NCI-H146 (cell line): ENCODE results near the gene SLIT3.

Source experiments
- DNase-seq: peaks from one replicate; lab custom pipeline; 2025; lab: John Stamatoyannopoulos, UW

The SLIT3 gene

GRCh38 chr5:168865968-168866367, 435.0 kb downstream of the SLIT3 start:
- no peak for DNase-seq

- DNase-seq: no peak
These were observed 437.9 kb downstream of the SLIT3 start for GRCh38 chr5:168863021-168863420.

- no peak for DNase-seq
These were observed 440.4 kb downstream of the SLIT3 start for GRCh38 chr5:168860503-168860902.

- DNase-seq: no peak
These were observed 440.9 kb downstream of the SLIT3 start for GRCh38 chr5:168860081-168860480.

- no peak for DNase-seq
These were observed 441.5 kb downstream of the SLIT3 start for GRCh38 chr5:168859471-168859870.

GRCh38 chr5:168858994-168859393, 441.9 kb downstream of the SLIT3 start:
- no peak for DNase-seq

GRCh38 chr5:168858371-168858770, 442.6 kb downstream of the SLIT3 start:
- DNase-seq: no peak

- no peak for DNase-seq
These were observed 447.0 kb downstream of the SLIT3 start for GRCh38 chr5:168853972-168854371.

- no peak for DNase-seq
These were observed 448.6 kb downstream of the SLIT3 start for GRCh38 chr5:168852329-168852728.

GRCh38 chr5:168851902-168852321, 449.0 kb downstream of the SLIT3 start:
- DNase-seq: no peak

GRCh38 chr5:168850683-168851082, 450.3 kb downstream of the SLIT3 start:
- no peak for DNase-seq

GRCh38 chr5:168848569-168848968, 452.4 kb downstream of the SLIT3 start:
- no peak for DNase-seq

- DNase-seq: no peak
These were observed 453.3 kb downstream of the SLIT3 start for GRCh38 chr5:168847511-168848073.

GRCh38 chr5:168844922-168845296, 456.0 kb downstream of the SLIT3 start:
- DNase-seq: no peak

GRCh38 chr5:168844016-168844921, 456.7 kb downstream of the SLIT3 start:
- no peak for DNase-seq

GRCh38 chr5:168843277-168844015, 457.5 kb downstream of the SLIT3 start:
- no peak for DNase-seq

GRCh38 chr5:168842571-168843205, 458.3 kb downstream of the SLIT3 start:
- no peak for DNase-seq

GRCh38 chr5:168837852-168838251, 463.1 kb downstream of the SLIT3 start:
- DNase-seq: no peak

- DNase-seq: no peak
These were observed 464.2 kb downstream of the SLIT3 start for GRCh38 chr5:168836603-168837231.

GRCh38 chr5:168833936-168834335, 467.0 kb downstream of the SLIT3 start:
- DNase-seq: no peak

- DNase-seq: no peak
These were observed 467.6 kb downstream of the SLIT3 start for GRCh38 chr5:168833383-168833782.

GRCh38 chr5:168832308-168832707, 468.6 kb downstream of the SLIT3 start:
- no peak for DNase-seq
